ENCODE results near the gene LRBA.

LRBA gene

GRCh38 chr4:150647008-150647407, 368.1 kb downstream of the LRBA start:
- DNase-seq = no peak

- no peak for DNase-seq
Measured at GRCh38 chr4:150641612-150642011, 373.5 kb downstream of the LRBA start.

GRCh38 chr4:150632639-150633038, 382.4 kb downstream of the LRBA start:
- no peak for DNase-seq

- DNase-seq = no peak
Measured at GRCh38 chr4:150628073-150628472, 387.0 kb downstream of the LRBA start.

- no peak for DNase-seq
Measured at GRCh38 chr4:150625033-150625432, 390.1 kb downstream of the LRBA start.

GRCh38 chr4:150624055-150624454, 391.0 kb downstream of the LRBA start:
- no peak for DNase-seq

- DNase-seq = no peak
Measured at GRCh38 chr4:150619042-150619441, 396.0 kb downstream of the LRBA start.

- no peak for DNase-seq
Measured at GRCh38 chr4:150609131-150609530, 406.0 kb downstream of the LRBA start.

- no peak for DNase-seq
Measured at GRCh38 chr4:150600812-150601445, 414.2 kb downstream of the LRBA start.

- DNase-seq = no peak
Measured at GRCh38 chr4:150599547-150599946, 415.5 kb downstream of the LRBA start.

- no peak for DNase-seq
Measured at GRCh38 chr4:150598909-150599308, 416.2 kb downstream of the LRBA start.

GRCh38 chr4:150593996-150594395, 421.1 kb downstream of the LRBA start:
- DNase-seq = no peak

- DNase-seq = no peak
Measured at GRCh38 chr4:150591904-150592303, 423.2 kb downstream of the LRBA start.

- DNase-seq = no peak
Measured at GRCh38 chr4:150591406-150591805, 423.7 kb downstream of the LRBA start.

GRCh38 chr4:150590631-150591030, 424.5 kb downstream of the LRBA start:
- no peak for DNase-seq

- no peak for DNase-seq
Measured at GRCh38 chr4:150589157-150589556, 425.9 kb downstream of the LRBA start.

GRCh38 chr4:150588316-150588715, 426.8 kb downstream of the LRBA start:
- no peak for DNase-seq

GRCh38 chr4:150586162-150586810, 428.8 kb downstream of the LRBA start:
- DNase-seq = no peak

- DNase-seq = no peak
Measured at GRCh38 chr4:150585611-150586010, 429.5 kb downstream of the LRBA start.

GRCh38 chr4:150584111-150584915, 430.8 kb downstream of the LRBA start:
- DNase-seq = no peak

- no peak for DNase-seq
Measured at GRCh38 chr4:150583287-150584110, 431.6 kb downstream of the LRBA start.

GRCh38 chr4:150582873-150583286, 432.2 kb downstream of the LRBA start:
- no peak for DNase-seq
